ENCODE data around the gene TSHZ2. TPM values are rescaled to one million over a fixed set of nuclear protein-coding genes. Genes with fewer than 3 reads are reported as not detected.

The TSHZ2 gene
- total RNA-seq, 2 experiments from 2014 or later, result 0.13 TPM; not detected in 1

- ChIA-PET POLR2A (no interaction called here), CTCF (no interaction called here)
- DNase-seq (no peak), ATAC-seq (no peak)
- Mint-ChIP-seq H3K4me3 (no peak overlapping the region), H3K4me1 (ENCODE audit: low read depth) (no peaks in the 10 kb centered on the region), H3K9me3 (ENCODE audit: insufficient read depth) (no peaks in the 10 kb centered on the region), H3K27ac (no peak overlapping the region), H3K27me3 (ENCODE audit: low read depth) (peaks cover 11% of the 10 kb centered on the region), H3K36me3 (ENCODE audit: low read depth) (no peaks in the 10 kb centered on the region)
These were observed 331.2 kb downstream of the TSHZ2 start for GRCh38 chr20:53303413-53303760.

DNA sequence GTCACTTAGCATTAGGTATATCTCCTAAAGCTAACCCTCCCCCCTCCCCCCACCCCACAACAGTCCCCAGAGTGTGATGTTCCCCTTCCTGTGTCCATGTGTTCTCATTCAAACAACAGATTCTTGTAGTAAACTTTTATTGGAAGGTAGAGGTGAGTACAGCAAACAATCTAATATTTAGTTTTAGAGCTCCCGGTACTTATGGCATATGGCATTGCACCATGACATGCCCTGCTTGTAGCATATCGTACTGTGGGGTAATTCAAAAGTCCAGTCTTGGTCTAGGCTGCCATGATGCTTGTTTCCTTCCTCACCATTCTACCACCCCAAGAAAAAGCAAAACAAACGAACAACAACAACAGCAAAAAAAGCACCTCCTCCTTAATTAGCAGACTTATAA is 332.0 kb downstream of the TSHZ2 start:
- Mint-ChIP-seq H3K4me3 (no peak overlapping the region), H3K4me1 (ENCODE audit: low read depth) (no peaks in the 10 kb centered on the region), H3K27ac (no peak overlapping the region), H3K27me3 (ENCODE audit: low read depth) (peaks cover 10% of the 10 kb centered on the region), H3K9me3 (ENCODE audit: insufficient read depth) (no peaks in the 10 kb centered on the region), H3K36me3 (ENCODE audit: low read depth) (no peaks in the 10 kb centered on the region)
- CTCF ChIA-PET, result no interaction called here
- ATAC-seq, result no peak
- no peak for DNase-seq
- POLR2A ChIA-PET, result no interaction called here

- H3K9me3 Mint-ChIP-seq (ENCODE audit: insufficient read depth), result no peaks in the 10 kb centered on the region
- ChIA-PET POLR2A (no interaction called here), CTCF (no interaction called here)
- DNase-seq (no peak), ATAC-seq (no peak)
- no peak overlapping the region for H3K4me3 Mint-ChIP-seq
- H3K36me3 Mint-ChIP-seq (ENCODE audit: low read depth), result no peaks in the 10 kb centered on the region
- H3K27me3 Mint-ChIP-seq (ENCODE audit: low read depth), result peaks cover 4% of the 10 kb centered on the region
- H3K4me1 Mint-ChIP-seq (ENCODE audit: low read depth), result no peaks in the 10 kb centered on the region
- H3K27ac Mint-ChIP-seq, result no peak overlapping the region
These were observed 334.1 kb downstream of the TSHZ2 start for GRCh38 chr20:53306192-53306805.

GRCh38 chr20:53307964-53308597 is 335.9 kb downstream of the TSHZ2 start:
- ChIA-PET POLR2A (no interaction called here), CTCF (no interaction called here)
- Mint-ChIP-seq H3K27me3 (ENCODE audit: low read depth) (peaks cover 4% of the 10 kb centered on the region), H3K9me3 (ENCODE audit: insufficient read depth) (no peaks in the 10 kb centered on the region), H3K4me1 (ENCODE audit: low read depth) (no peaks in the 10 kb centered on the region), H3K36me3 (ENCODE audit: low read depth) (no peaks in the 10 kb centered on the region), H3K27ac (no peak overlapping the region), H3K4me3 (no peak overlapping the region)
- no peak for DNase-seq
- no peak for ATAC-seq

- no peaks in the 10 kb centered on the region for H3K36me3 Mint-ChIP-seq (ENCODE audit: low read depth)
- H3K4me3 Mint-ChIP-seq, result no peak overlapping the region
- no peaks in the 10 kb centered on the region for H3K4me1 Mint-ChIP-seq (ENCODE audit: low read depth)
- CTCF ChIA-PET, result no interaction called here
- no peak overlapping the region for H3K27ac Mint-ChIP-seq
- peaks cover 4% of the 10 kb centered on the region for H3K27me3 Mint-ChIP-seq (ENCODE audit: low read depth)
- DNase-seq (no peak), ATAC-seq (no peak)
- H3K9me3 Mint-ChIP-seq (ENCODE audit: insufficient read depth), result no peaks in the 10 kb centered on the region
- POLR2A ChIA-PET, result no interaction called here
These were observed 337.4 kb downstream of the TSHZ2 start for GRCh38 chr20:53309515-53309914.

DNA sequence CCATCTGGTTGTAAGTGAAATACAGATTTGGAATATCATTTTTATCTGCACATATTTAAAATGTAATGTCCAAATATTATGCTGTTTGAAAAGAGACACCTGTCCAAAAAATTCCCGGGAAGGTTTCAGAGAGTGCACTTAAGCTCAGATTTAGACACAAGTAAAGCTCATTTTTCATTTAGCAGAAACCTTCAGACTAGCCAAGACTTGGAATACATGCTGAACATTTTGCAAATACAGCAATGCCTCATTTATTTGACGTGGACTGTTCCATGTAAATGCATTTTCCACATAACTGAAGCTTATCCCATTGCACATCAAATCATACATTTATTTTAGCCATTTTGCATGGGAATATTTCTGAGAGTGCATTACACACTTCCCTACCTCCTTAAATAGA is 340.8 kb downstream of the TSHZ2 start:
- H3K27me3 Mint-ChIP-seq (ENCODE audit: low read depth), result no peaks in the 10 kb centered on the region
- H3K27ac Mint-ChIP-seq, result no peak overlapping the region
- H3K4me3 Mint-ChIP-seq, result no peak overlapping the region
- H3K4me1 Mint-ChIP-seq (ENCODE audit: low read depth), result no peaks in the 10 kb centered on the region
- ATAC-seq, result no peak
- POLR2A ChIA-PET, result no interaction called here
- H3K36me3 Mint-ChIP-seq (ENCODE audit: low read depth), result no peaks in the 10 kb centered on the region
- CTCF ChIA-PET, result no interaction called here
- H3K9me3 Mint-ChIP-seq (ENCODE audit: insufficient read depth), result no peaks in the 10 kb centered on the region
- no peak for DNase-seq

DNA sequence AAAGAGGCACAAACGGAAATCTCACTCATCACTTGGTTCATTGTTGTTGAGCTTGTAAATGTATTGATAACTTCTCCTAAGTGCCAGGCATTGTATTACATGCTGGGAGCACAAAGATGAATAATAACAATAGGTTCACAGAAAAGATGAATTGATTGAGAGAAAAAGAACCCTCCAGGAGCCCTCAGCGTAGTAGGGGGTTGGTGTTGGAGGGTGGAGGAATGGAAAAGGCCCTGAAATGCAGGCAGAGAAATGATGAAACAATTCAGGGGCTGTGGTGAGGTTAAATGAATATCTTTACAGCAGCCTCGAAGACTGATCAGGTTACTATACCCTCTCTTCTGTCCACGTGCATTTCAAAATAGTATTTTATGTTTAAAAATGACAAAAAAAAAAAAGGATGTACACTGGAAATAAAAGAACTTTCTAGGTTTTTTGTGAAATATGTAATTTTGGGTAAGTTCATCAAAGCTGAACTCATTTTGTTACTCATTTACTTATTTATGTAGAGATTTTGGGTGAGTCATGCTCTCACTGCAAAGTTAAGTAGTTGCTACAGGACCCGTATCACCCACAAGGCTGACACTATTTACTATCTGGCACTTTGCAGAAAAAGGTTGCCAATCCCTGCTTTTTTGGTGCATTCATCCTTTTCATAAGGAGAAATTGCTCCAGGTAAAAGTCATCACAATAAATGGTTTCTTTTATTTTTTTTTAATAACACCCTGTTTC is 344.2 kb downstream of the TSHZ2 start:
- H3K27ac Mint-ChIP-seq, result no peak overlapping the region
- no peaks in the 10 kb centered on the region for H3K4me1 Mint-ChIP-seq (ENCODE audit: low read depth)
- H3K9me3 Mint-ChIP-seq (ENCODE audit: insufficient read depth), result no peaks in the 10 kb centered on the region
- H3K4me3 Mint-ChIP-seq, result no peak overlapping the region
- DNase-seq (no peak), ATAC-seq (no peak)
- POLR2A ChIA-PET, result no interaction called here
- H3K27me3 Mint-ChIP-seq (ENCODE audit: low read depth), result no peaks in the 10 kb centered on the region
- CTCF ChIA-PET, result no interaction called here
- H3K36me3 Mint-ChIP-seq (ENCODE audit: low read depth), result no peaks in the 10 kb centered on the region

GRCh38 chr20:53319200-53319599 is 347.0 kb downstream of the TSHZ2 start:
- ChIA-PET CTCF (no interaction called here), POLR2A (no interaction called here)
- DNase-seq (no peak), ATAC-seq (no peak)
- Mint-ChIP-seq H3K36me3 (ENCODE audit: low read depth) (peaks cover 5% of the 10 kb centered on the region), H3K27me3 (ENCODE audit: low read depth) (no peaks in the 10 kb centered on the region), H3K4me1 (ENCODE audit: low read depth) (peaks cover 9% of the 10 kb centered on the region), H3K27ac (no peak overlapping the region), H3K9me3 (ENCODE audit: insufficient read depth) (peaks cover 6% of the 10 kb centered on the region), H3K4me3 (no peak overlapping the region)

GRCh38 chr20:53319716-53320115 is 347.6 kb downstream of the TSHZ2 start:
- Mint-ChIP-seq H3K36me3 (ENCODE audit: low read depth) (peaks cover 5% of the 10 kb centered on the region), H3K4me1 (ENCODE audit: low read depth) (peaks cover 9% of the 10 kb centered on the region), H3K27ac (no peak overlapping the region), H3K9me3 (ENCODE audit: insufficient read depth) (peaks cover 6% of the 10 kb centered on the region), H3K27me3 (ENCODE audit: low read depth) (no peaks in the 10 kb centered on the region), H3K4me3 (no peak overlapping the region)
- POLR2A ChIA-PET, result no interaction called here
- CTCF ChIA-PET, result no interaction called here
- ATAC-seq (no peak), DNase-seq (no peak)

GRCh38 chr20:53320701-53321100 is 348.5 kb downstream of the TSHZ2 start:
- no peak overlapping the region for H3K27ac Mint-ChIP-seq
- peaks cover 6% of the 10 kb centered on the region for H3K9me3 Mint-ChIP-seq (ENCODE audit: insufficient read depth)
- peaks cover 5% of the 10 kb centered on the region for H3K36me3 Mint-ChIP-seq (ENCODE audit: low read depth)

GRCh38 chr20:53321596-53321995 is 349.4 kb downstream of the TSHZ2 start:
- ChIA-PET POLR2A (no interaction called here), CTCF (no interaction called here)
- no peak for ATAC-seq
- Mint-ChIP-seq H3K27ac (peak overlapping the region; percentile 28), H3K4me1 (ENCODE audit: low read depth) (peaks cover 9% of the 10 kb centered on the region), H3K4me3 (no peak overlapping the region), H3K9me3 (ENCODE audit: insufficient read depth) (peaks cover 6% of the 10 kb centered on the region), H3K27me3 (ENCODE audit: low read depth) (no peaks in the 10 kb centered on the region), H3K36me3 (ENCODE audit: low read depth) (peaks cover 5% of the 10 kb centered on the region)
- DNase-seq, result no peak

More at GRCh38 chr20:53320701-53321100, 348.5 kb downstream of the TSHZ2 start:
- ChIA-PET POLR2A (no interaction called here), CTCF (no interaction called here)
- H3K27me3 Mint-ChIP-seq (ENCODE audit: low read depth), result no peaks in the 10 kb centered on the region
- ATAC-seq, result no peak
- H3K4me3 Mint-ChIP-seq, result no peak overlapping the region
- H3K4me1 Mint-ChIP-seq (ENCODE audit: low read depth), result peaks cover 9% of the 10 kb centered on the region
- no peak for DNase-seq

DNA sequence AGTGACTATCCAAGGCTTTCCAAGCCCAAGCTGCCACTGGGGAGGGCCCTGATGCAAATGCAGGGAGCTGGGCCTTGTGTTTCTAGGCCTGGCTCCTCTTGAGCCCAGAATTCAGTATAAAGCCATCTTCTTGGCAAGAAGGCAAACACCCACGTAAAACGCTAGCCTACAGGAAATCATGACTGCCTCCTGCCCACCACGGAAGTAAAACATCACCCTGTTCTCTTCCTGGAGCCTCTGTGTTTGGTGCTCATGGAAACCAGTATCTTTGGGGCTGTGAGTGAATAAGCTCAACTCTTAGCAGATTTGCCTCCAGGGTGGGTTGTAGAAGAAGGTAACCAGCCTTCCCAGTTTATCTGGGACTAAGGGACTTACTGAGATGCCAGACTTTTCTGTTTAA is 350.5 kb downstream of the TSHZ2 start:
- peak overlapping the region; percentile 79 for H3K27ac Mint-ChIP-seq
- POLR2A ChIA-PET, result no interaction called here

More for the DNA sequence above, 350.5 kb downstream of the TSHZ2 start:
- DNase-seq (peak; percentile 26), ATAC-seq (peak; percentile 79)
- H3K4me3 Mint-ChIP-seq, result no peak overlapping the region
- CTCF ChIA-PET, result interaction anchor here (1.0 kb wide), 1 partner anchor 594 kb away, joined by 3 read pairs; no protein-coding TSS in a partner anchor
- H3K9me3 Mint-ChIP-seq (ENCODE audit: insufficient read depth), result peaks cover 6% of the 10 kb centered on the region
- peaks cover 9% of the 10 kb centered on the region for H3K4me1 Mint-ChIP-seq (ENCODE audit: low read depth)
- no peaks in the 10 kb centered on the region for H3K27me3 Mint-ChIP-seq (ENCODE audit: low read depth)
- H3K36me3 Mint-ChIP-seq (ENCODE audit: low read depth), result peaks cover 5% of the 10 kb centered on the region

Data from activated CD8-positive, alpha-beta T cell treated with anti-CD3 and anti-CD28 coated beads, Interleukin-2, amount 10 ng/mL, durations not matched to agents 7 days and 5 days (primary cell).